ENCODE measurements around the gene PCBP1. TPM values are rescaled to one million over a fixed set of nuclear protein-coding genes. Genes with fewer than 3 reads are reported as not detected.

The PCBP1 gene
- total and polyA plus RNA-seq, 8 donors: 9.3 to 296 (median 152) TPM

DNA sequence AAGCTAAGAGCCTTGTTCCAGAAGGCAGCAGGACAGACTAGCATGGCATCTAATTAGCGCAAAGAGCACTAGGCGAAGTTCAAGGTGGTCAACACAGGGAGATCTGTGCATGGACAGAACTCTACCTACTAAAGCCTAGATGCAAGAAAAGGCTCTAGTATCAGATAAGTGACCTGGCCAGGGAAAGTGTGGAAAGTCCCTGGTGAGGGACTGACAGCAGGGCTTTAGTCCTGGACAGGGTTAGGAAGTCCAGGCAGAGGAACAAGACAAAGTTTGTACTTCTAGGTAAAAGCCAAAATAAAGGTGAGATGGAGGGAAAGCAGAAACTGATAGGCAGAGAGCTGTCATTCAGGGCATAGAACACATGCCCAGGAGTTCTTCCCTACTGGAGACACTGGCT, 45.0 kb upstream of the PCBP1 start:
- no peak for TF ChIP-seq CTCF (IDR thresholded peaks at IDR 0.05)
- no peak for TF ChIP-seq EP300 (IDR thresholded peaks at IDR 0.05)
- TF ChIP-seq POLR2AphosphoS5 (IDR thresholded peaks at IDR 0.05): no peak
- no peak for TF ChIP-seq POLR2A (IDR thresholded peaks at IDR 0.05)
- H3K9me3 ChIP-seq: no peaks in the 10 kb centered on the region
- 94 to 100% (median 98%) methylated on average over 2 of the region's 2 CpGs for WGBS, 5 donors
- no peak for DNase-seq
- no peaks in the 10 kb centered on the region for H3K27me3 ChIP-seq
- peaks cover 0 to 24% (median 4%) of the 10 kb centered on the region in 4 donors for H3K4me1 ChIP-seq
- H3K36me3 ChIP-seq: peaks cover 0 to 30% (median 26%) of the 10 kb centered on the region in 4 donors
- no peak overlapping the region for H3K4me3 ChIP-seq
- H3K27ac ChIP-seq: peak overlapping the region in 2 of 5 donors; percentile 71 to 73
- intact Hi-C loops (cut with DNase I; ENCODE audit: low total_unique reads): no loop called here

GRCh38 chr2:70043252-70043875, 43.9 kb upstream of the PCBP1 start:
- DNase-seq: peak in 1 of 2 donors; percentile 35
- intact Hi-C loops (cut with DNase I; ENCODE audit: low total_unique reads): no loop called here
- H3K36me3 ChIP-seq: peaks cover 0 to 38% (median 33%) of the 10 kb centered on the region in 4 donors
- H3K4me1 ChIP-seq: peaks cover 0 to 21% (median 4%) of the 10 kb centered on the region in 4 donors
- H3K9me3 ChIP-seq: no peaks in the 10 kb centered on the region
- H3K4me3 ChIP-seq: no peak overlapping the region
- H3K27me3 ChIP-seq: no peaks in the 10 kb centered on the region
- peak overlapping the region in 2 of 5 donors; percentile 71 to 73 for H3K27ac ChIP-seq
- 85 to 95% (median 89%) methylated on average over 9 of the region's 9 CpGs for WGBS, 5 donors
- no peak for TF ChIP-seq POLR2A (IDR thresholded peaks at IDR 0.05)
- TF ChIP-seq EP300 (IDR thresholded peaks at IDR 0.05): no peak
- no peak for TF ChIP-seq CTCF (IDR thresholded peaks at IDR 0.05)
- no peak for TF ChIP-seq POLR2AphosphoS5 (IDR thresholded peaks at IDR 0.05)

DNA sequence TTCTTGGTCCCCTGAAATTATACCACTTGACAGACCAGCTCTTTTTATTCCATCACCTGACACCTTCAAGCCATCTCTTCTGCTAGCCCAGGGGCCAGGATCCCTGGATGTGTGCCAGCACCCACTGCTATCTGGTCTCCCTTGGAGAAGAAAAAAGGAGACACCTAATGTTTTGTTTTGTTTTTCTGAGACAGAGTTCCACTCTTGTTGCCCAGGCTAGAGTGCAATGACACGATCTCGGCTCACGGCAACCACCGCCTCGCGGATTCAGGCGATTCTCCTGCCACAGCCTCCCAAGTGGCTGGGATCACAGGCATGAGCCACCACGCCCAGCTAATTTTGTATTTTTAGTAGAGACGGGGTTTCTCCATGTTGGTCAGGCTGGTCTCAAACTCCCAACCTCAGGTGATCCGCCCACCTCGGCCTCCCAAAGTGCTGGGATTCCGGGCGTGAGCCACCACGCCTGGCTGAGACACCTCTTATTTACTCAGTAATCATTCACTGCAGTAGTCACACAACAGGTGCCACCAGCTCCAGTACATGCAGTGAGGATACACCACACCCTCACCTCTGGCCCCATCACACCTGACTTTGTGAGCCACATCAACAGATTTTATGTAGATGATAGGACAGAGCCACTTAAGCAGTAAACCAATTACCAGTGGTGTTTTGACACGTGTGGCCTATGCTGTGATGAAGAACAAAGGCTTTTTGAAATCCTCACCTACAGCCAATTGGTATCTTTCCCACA, 42.8 kb upstream of the PCBP1 start:
- Histone ChIP-seq H3K27me3 (no peaks in the 10 kb centered on the region), H3K27ac (peak overlapping the region in 3 of 5 donors; percentile 8 to 73 (median 71)), H3K4me3 (no peak overlapping the region), H3K36me3 (peaks cover 3 to 49% (median 44%) of the 10 kb centered on the region in 4 donors), H3K4me1 (peaks cover 0 to 16% (median 1%) of the 10 kb centered on the region in 4 donors), H3K9me3 (no peaks in the 10 kb centered on the region)
- DNase-seq: peak in 1 of 2 donors; percentile 43
- WGBS, 5 donors: 90 to 94% (median 90%) methylated on average over 14 to 15 of the region's 15 CpGs
- intact Hi-C loops (cut with DNase I; ENCODE audit: low total_unique reads): no loop called here
- TF ChIP-seq EP300 (IDR thresholded peaks at IDR 0.05): no peak
- TF ChIP-seq POLR2AphosphoS5 (IDR thresholded peaks at IDR 0.05): peak in 1 of 3 donors; percentile 19
- TF ChIP-seq POLR2A (IDR thresholded peaks at IDR 0.05): no peak
- TF ChIP-seq CTCF (IDR thresholded peaks at IDR 0.05): no peak

- Histone ChIP-seq H3K4me1 (peaks cover 0 to 16% (median 0%) of the 10 kb centered on the region in 4 donors), H3K36me3 (peaks cover 11 to 59% (median 53%) of the 10 kb centered on the region in 4 donors), H3K4me3 (no peak overlapping the region), H3K27ac (peak overlapping the region in 2 of 5 donors; percentile 71 to 73), H3K27me3 (no peaks in the 10 kb centered on the region), H3K9me3 (no peaks in the 10 kb centered on the region)
- no peak for DNase-seq
- TF ChIP-seq CTCF (IDR thresholded peaks at IDR 0.05) (no peak), POLR2AphosphoS5 (IDR thresholded peaks at IDR 0.05) (no peak), POLR2A (IDR thresholded peaks at IDR 0.05) (no peak), EP300 (IDR thresholded peaks at IDR 0.05) (no peak)
- intact Hi-C loops (cut with DNase I; ENCODE audit: low total_unique reads): no loop called here
- WGBS, 5 donors: 87 to 94% (median 92%) methylated on average over 6 of the region's 6 CpGs
These were observed 41.9 kb upstream of the PCBP1 start for GRCh38 chr2:70045405-70045804.
